SH-SY5Y (cell line): ENCODE data around the gene TFE3.

Experiments used
- GATA2 ChIP-seq: IDR thresholded peaks from 2 replicates; pipeline ENCODE4 v1.6.1; 2011; ENCODE audit warnings: mild to moderate bottlenecking, low read depth, low read length
- GATA3 ChIP-seq: IDR thresholded peaks from 2 replicates; pipeline ENCODE4 v1.6.1; 2011; ENCODE audit warnings: low read depth, mild to moderate bottlenecking, low read length, moderate library complexity

DNA sequence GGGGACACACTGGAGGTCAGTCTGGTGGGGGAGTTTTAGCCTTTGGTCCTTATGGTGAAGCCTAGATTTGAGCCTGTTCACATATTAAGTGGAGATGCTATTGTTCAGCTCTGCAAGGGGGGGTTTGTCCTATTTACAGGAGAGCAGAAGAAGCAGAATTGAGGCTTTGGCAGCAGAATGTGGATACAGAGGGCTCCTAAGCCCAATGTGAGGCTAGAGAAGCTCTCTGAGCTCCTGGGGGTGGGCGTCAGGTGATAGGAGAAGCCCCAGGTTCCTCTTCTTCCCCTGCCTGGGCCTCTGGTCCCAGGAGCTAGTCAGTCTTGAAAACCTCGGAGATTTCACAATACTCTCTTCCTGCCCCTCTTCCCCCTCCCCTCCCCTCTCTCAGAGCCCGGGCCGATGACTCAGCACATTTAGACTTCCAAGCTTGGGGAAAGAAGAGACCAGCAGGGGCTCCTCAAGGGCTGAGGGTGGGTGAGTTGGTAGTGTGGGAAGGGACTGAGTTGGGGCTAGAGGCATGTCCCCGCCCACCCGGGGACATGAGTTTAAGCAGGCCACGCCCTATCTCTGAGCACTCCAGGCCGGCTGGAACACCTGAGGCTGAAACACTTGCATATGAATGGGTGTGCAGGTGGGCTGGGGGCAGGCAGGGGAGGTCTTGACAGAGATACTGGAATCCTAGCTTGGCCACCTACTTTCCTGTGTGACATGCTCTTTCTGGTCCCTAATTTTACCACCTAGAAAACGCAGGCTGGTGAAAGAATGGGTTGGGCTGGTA lies 3.4 kb downstream of the TFE3 start:
- no peak for TF ChIP-seq GATA2
- no peak for TF ChIP-seq GATA3
